Measurements from ENCODE around the gene RAP1GAP2. TPM values are rescaled to one million over a fixed set of nuclear protein-coding genes. Genes with fewer than 3 reads are reported as not detected.
"Not testable (repeated sequence)": the region's sequence is repeated elsewhere in the genome, so short reads cannot be mapped to it uniquely, and the experiment has no call there.

The RAP1GAP2 gene
- total RNA-seq, 2 donors from 2014 or later: 28.9 to 48.3 TPM

DNA sequence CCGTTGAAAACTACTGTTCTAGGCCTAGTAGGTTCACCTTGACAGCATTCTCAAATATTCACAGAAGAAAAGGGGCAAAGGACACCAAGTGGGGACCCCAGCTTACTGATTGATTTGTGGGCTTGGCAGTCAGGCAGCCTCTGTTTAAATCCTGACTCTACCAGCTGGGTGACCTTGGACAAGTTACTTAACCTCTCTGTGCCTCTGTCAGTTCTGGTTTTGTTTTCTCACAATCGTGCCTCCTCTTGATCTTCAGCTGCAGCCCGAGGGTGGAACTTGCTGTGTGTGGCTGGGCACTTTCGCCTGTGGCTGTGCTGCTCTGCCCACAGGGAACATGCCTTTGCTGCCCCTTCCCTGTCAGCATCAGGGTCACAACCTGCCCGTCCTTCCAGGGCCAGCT lies 17.8 kb downstream of the RAP1GAP2 start:
- WGBS: 59% methylated on average over 5 of the region's 5 CpGs
- Histone ChIP-seq H3K4me3 (no peak overlapping the region), H3K4me1 (replicated peaks) (no peaks in the 10 kb centered on the region), H3K27ac (no peak overlapping the region), H3K36me3 (no peaks in the 10 kb centered on the region), H3K9me3 (no peaks in the 10 kb centered on the region), H3K27me3 (replicated peaks; ENCODE audit: insufficient read depth) (no peaks in the 10 kb centered on the region)
- no peak for DNase-seq (ENCODE audit: low spot score)
- TF ChIP-seq, protein P1, sequence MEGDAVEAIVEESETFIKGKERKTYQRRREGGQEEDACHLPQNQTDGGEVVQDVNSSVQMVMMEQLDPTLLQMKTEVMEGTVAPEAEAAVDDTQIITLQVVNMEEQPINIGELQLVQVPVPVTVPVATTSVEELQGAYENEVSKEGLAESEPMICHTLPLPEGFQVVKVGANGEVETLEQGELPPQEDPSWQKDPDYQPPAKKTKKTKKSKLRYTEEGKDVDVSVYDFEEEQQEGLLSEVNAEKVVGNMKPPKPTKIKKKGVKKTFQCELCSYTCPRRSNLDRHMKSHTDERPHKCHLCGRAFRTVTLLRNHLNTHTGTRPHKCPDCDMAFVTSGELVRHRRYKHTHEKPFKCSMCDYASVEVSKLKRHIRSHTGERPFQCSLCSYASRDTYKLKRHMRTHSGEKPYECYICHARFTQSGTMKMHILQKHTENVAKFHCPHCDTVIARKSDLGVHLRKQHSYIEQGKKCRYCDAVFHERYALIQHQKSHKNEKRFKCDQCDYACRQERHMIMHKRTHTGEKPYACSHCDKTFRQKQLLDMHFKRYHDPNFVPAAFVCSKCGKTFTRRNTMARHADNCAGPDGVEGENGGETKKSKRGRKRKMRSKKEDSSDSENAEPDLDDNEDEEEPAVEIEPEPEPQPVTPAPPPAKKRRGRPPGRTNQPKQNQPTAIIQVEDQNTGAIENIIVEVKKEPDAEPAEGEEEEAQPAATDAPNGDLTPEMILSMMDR (IDR thresholded peaks at IDR 0.05): no peak
- TF ChIP-seq POLR2A (IDR thresholded peaks at IDR 0.05) (no peak), POLR2AphosphoS5 (IDR thresholded peaks at IDR 0.05) (no peak)
- intact Hi-C loops (cut with DNase I): no loop called here

DNA sequence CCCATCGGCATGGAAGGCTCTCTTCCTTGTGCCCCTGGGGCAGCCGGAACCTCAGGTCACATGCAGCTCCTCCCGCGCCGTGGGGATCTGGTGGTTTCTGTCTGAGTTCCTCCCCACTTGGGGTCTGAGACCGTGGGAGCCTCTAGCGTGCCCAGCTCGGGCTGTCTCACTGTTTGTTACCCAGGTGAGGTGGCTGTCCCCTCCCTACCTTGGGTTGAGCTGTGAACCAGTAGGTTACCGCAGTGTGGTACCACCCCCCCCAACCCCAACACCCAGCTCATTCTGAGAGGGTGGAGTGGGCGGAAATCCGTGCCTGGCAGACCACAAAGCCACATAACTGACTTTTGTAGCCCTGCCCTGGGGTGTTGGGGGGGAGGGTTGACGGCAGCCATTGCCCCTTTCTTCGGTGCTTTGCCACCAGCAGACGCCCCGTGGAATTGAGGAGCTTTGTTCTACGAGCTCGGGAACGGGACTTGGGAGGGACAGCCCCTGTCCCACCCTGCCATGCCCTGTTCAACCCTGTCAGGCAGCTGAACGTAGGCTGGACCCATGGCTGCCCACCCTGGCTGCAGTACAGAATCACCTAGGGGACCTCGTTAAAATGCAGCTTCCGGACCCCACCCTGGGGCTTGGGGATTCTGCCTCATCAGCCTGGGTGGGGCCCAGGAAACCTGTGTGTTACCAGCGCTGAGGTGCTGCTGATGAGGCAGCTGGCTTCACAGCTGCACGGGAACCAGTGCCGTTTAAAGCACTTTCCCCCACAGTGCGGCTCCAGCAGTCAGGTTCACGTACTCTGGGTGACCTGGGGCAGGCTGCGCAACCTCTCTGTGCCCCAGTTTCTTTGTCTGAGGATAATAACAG lies 18.5 kb downstream of the RAP1GAP2 start:
- H3K36me3 ChIP-seq: no peaks in the 10 kb centered on the region
- H3K27me3 ChIP-seq (replicated peaks; ENCODE audit: insufficient read depth): no peaks in the 10 kb centered on the region
- no peak overlapping the region for H3K4me3 ChIP-seq
- H3K9me3 ChIP-seq: no peaks in the 10 kb centered on the region
- WGBS: 47% methylated on average over 27 of the region's 27 CpGs
- no peak overlapping the region for H3K27ac ChIP-seq
- no peak for DNase-seq (ENCODE audit: low spot score)
- H3K4me1 ChIP-seq (replicated peaks): no peaks in the 10 kb centered on the region
- TF ChIP-seq POLR2A (IDR thresholded peaks at IDR 0.05) (no peak), POLR2AphosphoS5 (IDR thresholded peaks at IDR 0.05) (no peak)
- TF ChIP-seq, protein P1 (IDR thresholded peaks at IDR 0.05): no peak
- intact Hi-C loops (cut with DNase I): no loop called here

DNA sequence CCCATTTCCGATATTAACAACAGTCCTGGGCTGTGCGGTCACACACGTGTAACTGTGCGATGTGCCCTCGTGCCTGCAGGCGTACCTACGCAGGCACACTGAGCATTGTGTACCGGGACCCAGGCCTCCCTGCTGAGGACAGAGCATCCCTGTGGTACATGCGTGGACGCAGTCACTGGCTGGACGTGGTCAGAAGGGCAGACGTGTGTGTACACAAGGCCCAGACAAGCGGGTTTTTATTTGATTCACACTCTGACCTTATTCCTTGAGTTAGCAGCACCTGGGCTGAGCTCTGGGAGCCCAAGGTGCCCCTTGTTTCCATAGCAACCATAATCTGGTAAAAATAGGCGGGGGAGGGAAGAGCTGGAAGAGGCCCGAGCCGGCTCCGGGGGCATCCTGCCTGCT lies 19.5 kb downstream of the RAP1GAP2 start:
- intact Hi-C loops (cut with DNase I): no loop called here
- Histone ChIP-seq H3K4me1 (replicated peaks) (no peaks in the 10 kb centered on the region), H3K27me3 (replicated peaks; ENCODE audit: insufficient read depth) (no peaks in the 10 kb centered on the region), H3K4me3 (no peak overlapping the region), H3K9me3 (no peaks in the 10 kb centered on the region), H3K27ac (no peak overlapping the region), H3K36me3 (no peaks in the 10 kb centered on the region)
- no peak for DNase-seq (ENCODE audit: low spot score)
- TF ChIP-seq, protein P1 (IDR thresholded peaks at IDR 0.05): no peak
- WGBS: 67% methylated on average over 17 of the region's 17 CpGs

DNA sequence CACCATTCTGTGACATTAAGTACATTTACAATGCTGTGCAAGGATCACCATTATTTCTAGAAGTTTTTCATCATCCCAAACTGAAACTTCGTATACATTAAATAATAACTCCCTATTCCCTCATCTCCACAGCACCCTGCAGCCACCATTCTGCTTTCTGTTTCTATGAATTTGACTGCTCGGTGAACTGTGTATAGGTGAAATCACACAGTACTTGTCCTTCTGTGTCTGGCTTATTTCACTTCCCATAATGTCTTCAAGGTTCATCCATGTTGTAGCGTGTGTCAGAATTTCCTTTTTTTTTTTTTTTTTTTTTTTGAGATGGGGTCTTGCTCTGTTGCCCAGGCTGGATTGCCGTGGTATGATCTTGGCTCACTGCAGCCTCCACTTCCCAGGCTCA lies 20.4 kb downstream of the RAP1GAP2 start:
- DNase-seq (ENCODE audit: low spot score): no peak
- no peak overlapping the region for H3K4me3 ChIP-seq
- intact Hi-C loops (cut with DNase I): no loop called here
- 93% methylated on average over 4 of the region's 4 CpGs for WGBS
- no peaks in the 10 kb centered on the region for H3K4me1 ChIP-seq (replicated peaks)
- no peaks in the 10 kb centered on the region for H3K9me3 ChIP-seq
- no peak overlapping the region for H3K27ac ChIP-seq
- H3K27me3 ChIP-seq (replicated peaks; ENCODE audit: insufficient read depth): no peaks in the 10 kb centered on the region
- TF ChIP-seq POLR2AphosphoS5 (IDR thresholded peaks at IDR 0.05) (no peak), POLR2A (IDR thresholded peaks at IDR 0.05) (no peak)
- TF ChIP-seq, protein P1 (IDR thresholded peaks at IDR 0.05): no peak
- H3K36me3 ChIP-seq: no peaks in the 10 kb centered on the region

DNA sequence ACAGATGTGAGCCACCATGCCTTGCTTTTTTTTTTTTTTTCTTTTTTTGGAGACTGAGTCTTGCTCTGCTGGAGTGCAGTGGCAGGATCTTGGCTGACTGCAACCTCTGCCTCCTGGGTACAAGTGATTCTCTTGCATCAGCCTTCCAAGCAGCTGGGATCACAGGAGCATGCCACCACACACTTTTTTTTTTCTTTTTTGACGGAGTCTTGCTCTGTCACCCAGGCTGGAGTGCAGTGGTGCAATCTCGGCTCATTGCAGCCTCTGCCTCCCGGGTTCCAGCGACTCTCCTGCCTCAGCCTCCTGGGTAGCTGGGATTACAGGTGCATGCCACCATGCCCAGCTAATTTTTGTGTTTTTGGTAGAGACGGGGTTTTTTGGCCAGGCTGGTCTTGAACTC lies 23.1 kb downstream of the RAP1GAP2 start:
- WGBS: 88% methylated on average over 5 of the region's 5 CpGs
- H3K36me3 ChIP-seq; H3K27ac ChIP-seq; H3K4me1 ChIP-seq (replicated peaks); intact Hi-C loops (cut with DNase I); H3K27me3 ChIP-seq (replicated peaks; ENCODE audit: insufficient read depth); H3K9me3 ChIP-seq; DNase-seq (ENCODE audit: low spot score); H3K4me3 ChIP-seq: not testable (repeated sequence)
